Measurements from ENCODE around the gene TEAD2.

The TEAD2 gene

GRCh38 chr19:49347191-49347590 lies 15.0 kb downstream of the TEAD2 start:
- Histone ChIP-seq H3K27me3 (ENCODE audit: control insufficient read depth in 3 of 3, insufficient read depth in 3 of 3, low read depth in 1 of 3, low read length in 3 of 3) (no peaks in the 10 kb centered on the region), H2AFZ (ENCODE audit: low read length) (no peak overlapping the region), H3K79me1 (ENCODE audit: low read depth, low read length) (peaks cover 11% of the 10 kb centered on the region), H2BK12ac (ENCODE audit: low read length) (no peak overlapping the region), H3K14ac (ENCODE audit: low read length) (no peak overlapping the region), H3K23ac (ENCODE audit: low read depth, low read length, poor library complexity) (no peak overlapping the region), H3K18ac (ENCODE audit: low read length) (no peak overlapping the region), H3K9me3 (replicated peaks in 1 of 2; ENCODE audit: control insufficient read depth in 2 of 2, insufficient read depth in 1 of 2, low read depth in 1 of 2, low read length in 2 of 2) (peaks cover 2% of the 10 kb centered on the region in 2 donors), H2AK5ac (ENCODE audit: low read depth, low read length) (no peak overlapping the region), H3K9ac (ENCODE audit: low read depth, low read length, poor library complexity) (peak overlapping the region; percentile 50), H3K27ac (replicated peaks; ENCODE audit: low read length) (no peak overlapping the region), H2BK120ac (ENCODE audit: low read depth, low read length) (no peak overlapping the region), H3K4me1 (ENCODE audit: control insufficient read depth in 2 of 2, insufficient read depth in 1 of 2, low read depth in 1 of 2, low read length in 2 of 2) (peaks cover 5% of the 10 kb centered on the region in 2 donors), H3K4me2 (ENCODE audit: insufficient read depth, low read length, poor library complexity, severe bottlenecking) (no peak overlapping the region), H4K91ac (ENCODE audit: low read depth, low read length, poor library complexity) (no peak overlapping the region), H3K4me3 (ENCODE audit: low read length in 2 of 2) (no peak overlapping the region), H3K4ac (ENCODE audit: low read length) (no peak overlapping the region), H2BK15ac (ENCODE audit: low read length) (no peak overlapping the region), H3K36me3 (replicated peaks in 1 of 2; ENCODE audit: control insufficient read depth in 2 of 2, insufficient read depth in 2 of 2, low read length in 2 of 2) (peaks cover 66 to 98% of the 10 kb centered on the region in 2 donors), H2BK5ac (ENCODE audit: low read length) (no peak overlapping the region), H4K8ac (ENCODE audit: low read depth, low read length) (no peak overlapping the region)
- DNase-seq (ENCODE audit: low spot score) = no peak
- WGBS, 2 donors (ENCODE audit: extremely low coverage in 2 of 2, insufficient read length in 2 of 2, insufficient replicate concordance in 1 of 2) = no CpG with 5 or more reads among the region's 15 CpGs

GRCh38 chr19:49344505-49345423 lies 17.5 kb downstream of the TEAD2 start:
- no peaks in the 10 kb centered on the region for H3K27me3 ChIP-seq (ENCODE audit: control insufficient read depth in 3 of 3, insufficient read depth in 3 of 3, low read depth in 1 of 3, low read length in 3 of 3)

DNA sequence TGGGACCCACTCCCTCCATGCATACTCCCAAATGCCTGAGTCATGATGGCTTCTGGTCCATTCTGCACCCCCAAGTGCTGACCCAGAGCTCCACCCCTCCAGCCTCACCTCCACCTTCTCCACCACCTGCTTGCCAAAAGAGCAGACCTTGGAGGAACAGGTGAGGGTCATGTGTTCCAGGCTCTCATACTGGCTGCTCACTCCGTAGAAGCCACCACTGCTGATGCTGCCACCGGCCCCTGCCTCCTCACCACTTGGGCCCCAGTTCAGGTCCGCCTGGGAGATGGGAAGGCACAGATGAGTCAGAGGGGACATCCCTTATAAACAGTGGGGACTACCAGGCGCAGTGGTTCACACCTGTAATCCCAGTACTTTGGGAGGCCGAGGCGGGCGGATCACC lies 19.1 kb downstream of the TEAD2 start:
- no peak for DNase-seq (ENCODE audit: low spot score)
- Histone ChIP-seq H3K9ac (ENCODE audit: low read depth, low read length, poor library complexity) (no peak overlapping the region), H4K8ac (ENCODE audit: low read depth, low read length) (no peak overlapping the region), H3K9me3 (replicated peaks in 1 of 2; ENCODE audit: control insufficient read depth in 2 of 2, insufficient read depth in 1 of 2, low read depth in 1 of 2, low read length in 2 of 2) (no peaks in the 10 kb centered on the region), H3K4me1 (ENCODE audit: control insufficient read depth in 2 of 2, insufficient read depth in 1 of 2, low read depth in 1 of 2, low read length in 2 of 2) (peaks cover 5 to 15% of the 10 kb centered on the region in 2 donors), H3K36me3 (replicated peaks in 1 of 2; ENCODE audit: control insufficient read depth in 2 of 2, insufficient read depth in 2 of 2, low read length in 2 of 2) (peaks cover 56 to 98% of the 10 kb centered on the region in 2 donors), H3K4me3 (ENCODE audit: low read length in 2 of 2) (no peak overlapping the region), H3K14ac (ENCODE audit: low read length) (no peak overlapping the region), H2BK15ac (ENCODE audit: low read length) (no peak overlapping the region), H2BK120ac (ENCODE audit: low read depth, low read length) (no peak overlapping the region), H3K79me1 (ENCODE audit: low read depth, low read length) (peaks cover 14% of the 10 kb centered on the region), H3K4me2 (ENCODE audit: insufficient read depth, low read length, poor library complexity, severe bottlenecking) (no peak overlapping the region), H2BK12ac (ENCODE audit: low read length) (no peak overlapping the region), H3K18ac (ENCODE audit: low read length) (peak overlapping the region; percentile 62), H3K23ac (ENCODE audit: low read depth, low read length, poor library complexity) (no peak overlapping the region), H2AFZ (ENCODE audit: low read length) (no peak overlapping the region), H3K27me3 (ENCODE audit: control insufficient read depth in 3 of 3, insufficient read depth in 3 of 3, low read depth in 1 of 3, low read length in 3 of 3) (peaks cover 0 to 3% (median 0%) of the 10 kb centered on the region in 3 experiments), H4K91ac (ENCODE audit: low read depth, low read length, poor library complexity) (no peak overlapping the region), H2AK5ac (ENCODE audit: low read depth, low read length) (no peak overlapping the region), H3K4ac (ENCODE audit: low read length) (no peak overlapping the region), H2BK5ac (ENCODE audit: low read length) (no peak overlapping the region), H3K27ac (replicated peaks; ENCODE audit: low read length) (no peak overlapping the region)
- whole genome bisulfite sequencing, 2 donors (ENCODE audit: extremely low coverage in 2 of 2, insufficient read length in 2 of 2, insufficient replicate concordance in 1 of 2) = no CpG with 5 or more reads among the region's 7 CpGs

More at GRCh38 chr19:49344505-49345423, 17.5 kb downstream of the TEAD2 start:
- Histone ChIP-seq H2BK15ac (ENCODE audit: low read length) (no peak overlapping the region), H3K23ac (ENCODE audit: low read depth, low read length, poor library complexity) (no peak overlapping the region), H2BK5ac (ENCODE audit: low read length) (no peak overlapping the region), H4K8ac (ENCODE audit: low read depth, low read length) (no peak overlapping the region), H2AFZ (ENCODE audit: low read length) (no peak overlapping the region), H2BK12ac (ENCODE audit: low read length) (no peak overlapping the region), H3K27ac (replicated peaks; ENCODE audit: low read length) (no peak overlapping the region), H4K91ac (ENCODE audit: low read depth, low read length, poor library complexity) (no peak overlapping the region), H3K9ac (ENCODE audit: low read depth, low read length, poor library complexity) (no peak overlapping the region), H2BK120ac (ENCODE audit: low read depth, low read length) (no peak overlapping the region), H3K18ac (ENCODE audit: low read length) (no peak overlapping the region), H3K4me3 (ENCODE audit: low read length in 2 of 2) (no peak overlapping the region), H3K4me2 (ENCODE audit: insufficient read depth, low read length, poor library complexity, severe bottlenecking) (no peak overlapping the region), H3K79me1 (ENCODE audit: low read depth, low read length) (peaks cover 11% of the 10 kb centered on the region), H3K9me3 (replicated peaks in 1 of 2; ENCODE audit: control insufficient read depth in 2 of 2, insufficient read depth in 1 of 2, low read depth in 1 of 2, low read length in 2 of 2) (no peaks in the 10 kb centered on the region), H3K36me3 (replicated peaks in 1 of 2; ENCODE audit: control insufficient read depth in 2 of 2, insufficient read depth in 2 of 2, low read length in 2 of 2) (peaks cover 66 to 97% of the 10 kb centered on the region in 2 donors), H3K14ac (ENCODE audit: low read length) (no peak overlapping the region), H3K4ac (ENCODE audit: low read length) (no peak overlapping the region), H3K4me1 (ENCODE audit: control insufficient read depth in 2 of 2, insufficient read depth in 1 of 2, low read depth in 1 of 2, low read length in 2 of 2) (peaks cover 5 to 6% of the 10 kb centered on the region in 2 donors), H2AK5ac (ENCODE audit: low read depth, low read length) (no peak overlapping the region)
- no peak for DNase-seq (ENCODE audit: low spot score)
- WGBS, 2 donors (ENCODE audit: extremely low coverage in 2 of 2, insufficient read length in 2 of 2, insufficient replicate concordance in 1 of 2) = no CpG with 5 or more reads among the region's 11 CpGs

DNA sequence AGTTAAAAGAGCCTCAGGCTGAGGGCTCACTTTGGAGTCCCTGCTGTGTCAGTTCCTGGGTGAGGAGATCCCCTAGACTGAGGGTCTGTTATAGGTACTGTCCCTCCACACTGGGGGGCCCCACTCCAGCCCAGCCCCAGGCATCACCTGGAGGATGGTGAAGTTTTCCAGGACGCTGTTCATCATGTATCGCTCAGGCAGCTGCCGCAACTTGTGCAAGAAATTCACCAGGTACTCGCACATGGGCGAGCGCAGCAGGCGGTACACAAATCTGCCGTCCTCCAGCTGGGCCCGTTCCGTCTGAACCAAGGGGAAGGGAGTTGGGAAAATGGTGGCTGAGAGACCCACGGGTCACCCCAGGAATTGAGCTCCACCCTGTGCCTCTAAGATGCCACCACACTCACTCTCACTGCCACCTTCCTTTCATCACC lies 19.9 kb downstream of the TEAD2 start:
- Histone ChIP-seq H3K23ac (ENCODE audit: low read depth, low read length, poor library complexity) (no peak overlapping the region), H2BK12ac (ENCODE audit: low read length) (no peak overlapping the region), H2BK120ac (ENCODE audit: low read depth, low read length) (no peak overlapping the region), H2BK5ac (ENCODE audit: low read length) (no peak overlapping the region), H3K36me3 (replicated peaks in 1 of 2; ENCODE audit: control insufficient read depth in 2 of 2, insufficient read depth in 2 of 2, low read length in 2 of 2) (peaks cover 48 to 97% of the 10 kb centered on the region in 2 donors), H3K18ac (ENCODE audit: low read length) (no peak overlapping the region), H2AK5ac (ENCODE audit: low read depth, low read length) (no peak overlapping the region), H2BK15ac (ENCODE audit: low read length) (no peak overlapping the region), H3K27me3 (ENCODE audit: control insufficient read depth in 3 of 3, insufficient read depth in 3 of 3, low read depth in 1 of 3, low read length in 3 of 3) (peaks cover 0 to 3% (median 0%) of the 10 kb centered on the region in 3 experiments), H3K4me3 (ENCODE audit: low read length in 2 of 2) (no peak overlapping the region), H3K9me3 (replicated peaks in 1 of 2; ENCODE audit: control insufficient read depth in 2 of 2, insufficient read depth in 1 of 2, low read depth in 1 of 2, low read length in 2 of 2) (no peaks in the 10 kb centered on the region), H3K79me1 (ENCODE audit: low read depth, low read length) (peaks cover 11% of the 10 kb centered on the region), H3K4me1 (ENCODE audit: control insufficient read depth in 2 of 2, insufficient read depth in 1 of 2, low read depth in 1 of 2, low read length in 2 of 2) (peaks cover 5 to 19% of the 10 kb centered on the region in 2 donors), H3K4ac (ENCODE audit: low read length) (no peak overlapping the region), H3K27ac (replicated peaks; ENCODE audit: low read length) (no peak overlapping the region), H4K91ac (ENCODE audit: low read depth, low read length, poor library complexity) (no peak overlapping the region), H3K9ac (ENCODE audit: low read depth, low read length, poor library complexity) (no peak overlapping the region), H3K4me2 (ENCODE audit: insufficient read depth, low read length, poor library complexity, severe bottlenecking) (no peak overlapping the region), H3K14ac (ENCODE audit: low read length) (no peak overlapping the region), H4K8ac (ENCODE audit: low read depth, low read length) (no peak overlapping the region), H2AFZ (ENCODE audit: low read length) (no peak overlapping the region)
- WGBS, 2 donors (ENCODE audit: extremely low coverage in 2 of 2, insufficient read length in 2 of 2, insufficient replicate concordance in 1 of 2) = no CpG with 5 or more reads among the region's 11 CpGs
- no peak for DNase-seq (ENCODE audit: low spot score)

All from neuronal stem cell (in vitro differentiated cells).